ENCODE results near the gene NOL11.
"Not testable (repeated sequence)": the region's sequence is repeated elsewhere in the genome, so short reads cannot be mapped to it uniquely, and the experiment has no call there.

The NOL11 gene

DNA sequence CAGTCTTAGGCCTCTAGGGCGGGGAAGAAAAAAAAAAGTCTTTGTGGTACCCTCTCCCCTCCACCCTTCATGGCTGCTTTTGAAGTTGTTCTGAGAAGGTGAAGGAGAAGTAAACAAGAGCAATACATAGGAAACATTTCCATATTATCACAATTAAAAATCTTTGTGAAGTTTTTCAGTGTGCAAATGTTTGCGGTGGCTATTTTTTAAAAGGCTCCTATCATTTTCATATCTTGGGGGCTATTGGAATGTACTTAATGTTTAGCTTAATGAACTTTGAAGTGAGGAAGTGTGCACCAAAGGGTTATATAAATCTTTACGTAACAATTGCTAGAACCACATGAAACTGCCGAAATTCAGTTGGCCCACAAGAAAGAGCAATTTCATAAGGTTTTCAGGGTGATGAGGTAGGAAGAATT, 7.6 kb downstream of the NOL11 start:
- TF ChIP-seq, protein P1, sequence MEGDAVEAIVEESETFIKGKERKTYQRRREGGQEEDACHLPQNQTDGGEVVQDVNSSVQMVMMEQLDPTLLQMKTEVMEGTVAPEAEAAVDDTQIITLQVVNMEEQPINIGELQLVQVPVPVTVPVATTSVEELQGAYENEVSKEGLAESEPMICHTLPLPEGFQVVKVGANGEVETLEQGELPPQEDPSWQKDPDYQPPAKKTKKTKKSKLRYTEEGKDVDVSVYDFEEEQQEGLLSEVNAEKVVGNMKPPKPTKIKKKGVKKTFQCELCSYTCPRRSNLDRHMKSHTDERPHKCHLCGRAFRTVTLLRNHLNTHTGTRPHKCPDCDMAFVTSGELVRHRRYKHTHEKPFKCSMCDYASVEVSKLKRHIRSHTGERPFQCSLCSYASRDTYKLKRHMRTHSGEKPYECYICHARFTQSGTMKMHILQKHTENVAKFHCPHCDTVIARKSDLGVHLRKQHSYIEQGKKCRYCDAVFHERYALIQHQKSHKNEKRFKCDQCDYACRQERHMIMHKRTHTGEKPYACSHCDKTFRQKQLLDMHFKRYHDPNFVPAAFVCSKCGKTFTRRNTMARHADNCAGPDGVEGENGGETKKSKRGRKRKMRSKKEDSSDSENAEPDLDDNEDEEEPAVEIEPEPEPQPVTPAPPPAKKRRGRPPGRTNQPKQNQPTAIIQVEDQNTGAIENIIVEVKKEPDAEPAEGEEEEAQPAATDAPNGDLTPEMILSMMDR (IDR thresholded peaks at IDR 0.05; ENCODE audit: borderline replicate concordance, insufficient read depth, low read depth, low read length), result no peak
- no peak overlapping the region for H3K4me3 ChIP-seq (ENCODE audit: low read depth, low read length)

GRCh38 chr17:67725807-67726206, 8.1 kb downstream of the NOL11 start:
- TF ChIP-seq, protein P1 (IDR thresholded peaks at IDR 0.05; ENCODE audit: borderline replicate concordance, insufficient read depth, low read depth, low read length), result no peak

DNA sequence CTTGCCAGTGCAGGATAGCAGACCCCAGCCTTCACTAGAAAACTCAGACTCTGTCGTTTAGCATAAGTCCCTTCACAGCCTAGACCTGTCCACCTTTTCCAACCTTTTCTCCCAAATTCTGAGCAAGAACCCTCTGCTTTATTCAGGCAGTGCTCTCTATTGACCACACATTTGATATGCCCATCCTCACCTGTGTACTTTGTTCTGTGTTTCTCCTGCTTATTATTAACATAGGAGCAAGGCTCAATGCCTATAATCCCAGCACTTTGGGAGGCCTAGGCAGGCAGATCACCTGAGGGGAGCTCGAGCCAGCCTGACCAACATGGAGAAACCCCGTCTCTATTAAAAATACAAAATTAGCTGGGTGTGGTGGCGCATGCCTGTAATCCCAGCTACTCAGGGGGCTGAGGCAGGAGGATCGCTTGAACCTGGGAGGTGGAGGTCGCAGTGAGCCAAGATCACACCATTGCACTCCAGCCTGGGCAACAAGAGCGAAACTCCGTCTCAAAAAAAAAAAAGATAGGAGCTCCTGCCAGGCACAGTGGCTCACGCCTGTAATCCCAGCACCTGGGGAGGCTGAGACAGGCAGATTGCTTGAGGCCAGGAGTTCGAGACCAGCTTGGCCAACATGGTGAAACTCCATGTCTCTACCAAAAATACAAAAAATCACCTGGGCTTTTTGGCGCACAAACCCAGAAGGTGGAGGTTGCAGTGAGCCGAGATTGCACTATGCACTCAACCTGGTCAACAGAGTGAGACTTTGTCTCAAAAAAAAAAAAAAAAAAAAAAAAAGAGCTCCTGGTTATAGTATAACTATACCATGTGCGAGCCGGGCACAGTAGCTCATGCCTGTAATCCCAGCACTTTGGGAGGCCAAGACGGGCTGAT, 9.7 kb downstream of the NOL11 start:
- H3K4me3 ChIP-seq (ENCODE audit: low read depth, low read length), result not testable (repeated sequence)

More at GRCh38 chr17:67725807-67726206, 8.1 kb downstream of the NOL11 start:
- H3K4me3 ChIP-seq (ENCODE audit: low read depth, low read length), result no peak overlapping the region

GRCh38 chr17:67729903-67730302, 12.2 kb downstream of the NOL11 start:
- TF ChIP-seq, protein P1 (IDR thresholded peaks at IDR 0.05; ENCODE audit: borderline replicate concordance, insufficient read depth, low read depth, low read length), result no peak
- no peak overlapping the region for H3K4me3 ChIP-seq (ENCODE audit: low read depth, low read length)

DNA sequence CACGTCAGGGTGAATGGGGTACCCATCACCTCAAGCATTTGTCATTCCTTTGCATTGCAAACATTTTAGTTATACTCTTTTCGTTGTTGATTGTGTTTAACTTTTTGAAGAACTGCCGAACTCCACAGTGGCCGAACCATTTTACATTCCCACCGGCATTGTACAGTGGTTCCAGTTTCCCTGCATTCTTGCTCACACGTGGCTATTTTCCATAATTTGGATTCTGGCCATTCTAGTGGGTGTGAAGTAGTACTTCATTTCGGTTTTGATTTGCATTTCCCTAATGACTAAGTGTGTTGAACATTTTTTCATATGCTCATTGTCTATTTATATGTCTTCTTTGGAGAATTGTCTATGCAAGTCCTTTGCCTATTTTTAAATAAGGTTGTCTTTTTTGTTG, 13.0 kb downstream of the NOL11 start:
- TF ChIP-seq, protein P1 (IDR thresholded peaks at IDR 0.05; ENCODE audit: borderline replicate concordance, insufficient read depth, low read depth, low read length), result no peak
- H3K4me3 ChIP-seq (ENCODE audit: low read depth, low read length), result no peak overlapping the region

DNA sequence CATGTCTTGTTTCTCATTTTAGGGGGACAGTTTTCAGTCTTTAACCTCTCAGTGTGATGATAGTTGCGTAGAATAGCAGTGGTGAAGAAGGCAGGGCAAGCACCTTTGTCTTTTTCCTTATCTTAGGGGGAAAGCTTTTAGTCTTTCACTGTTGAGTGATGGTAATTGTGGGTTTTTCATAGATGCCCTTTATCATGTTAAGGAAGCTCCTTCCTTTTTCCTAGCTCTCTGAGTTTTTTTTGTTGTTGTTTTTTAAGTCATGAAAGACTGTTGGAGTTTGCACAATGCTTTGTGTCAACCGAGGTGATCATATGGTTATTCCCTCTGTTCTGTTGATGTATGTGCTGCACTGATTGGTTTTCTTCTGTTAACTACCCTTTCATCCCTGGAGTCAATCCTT, 15.7 kb downstream of the NOL11 start:
- H3K4me3 ChIP-seq (ENCODE audit: low read depth, low read length), result no peak overlapping the region
- TF ChIP-seq, protein P1 (IDR thresholded peaks at IDR 0.05; ENCODE audit: borderline replicate concordance, insufficient read depth, low read depth, low read length), result no peak

DNA sequence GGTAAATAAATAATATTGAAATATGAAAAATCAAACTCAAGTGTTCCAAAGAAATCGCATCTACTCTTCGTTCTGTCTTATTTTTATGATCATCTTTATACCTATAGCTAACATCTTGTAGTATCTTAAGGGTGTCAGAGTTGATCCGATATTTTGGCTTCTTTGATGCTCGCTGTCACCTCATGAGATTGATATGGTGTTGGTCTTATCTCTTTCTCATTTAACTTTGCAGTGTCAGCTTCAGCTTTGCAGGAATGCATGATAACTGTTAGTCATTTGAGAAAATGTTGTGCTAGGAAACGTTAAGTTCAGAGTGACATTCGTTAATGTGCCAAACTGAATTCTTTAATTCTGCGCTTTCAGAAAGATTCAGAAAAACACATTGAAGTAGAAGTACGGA, 19.4 kb downstream of the NOL11 start:
- TF ChIP-seq, protein P1 (IDR thresholded peaks at IDR 0.05; ENCODE audit: borderline replicate concordance, insufficient read depth, low read depth, low read length), result no peak
- H3K4me3 ChIP-seq (ENCODE audit: low read depth, low read length), result no peak overlapping the region

Measured in GM12875 (cell line).